Measurements from ENCODE around the gene TSGA10IP. TPM values are rescaled to one million over a fixed set of nuclear protein-coding genes. Genes with fewer than 3 reads are reported as not detected.

TSGA10IP gene
- total RNA-seq, 1 experiment from 2014 or later = 3.4 TPM

DNA sequence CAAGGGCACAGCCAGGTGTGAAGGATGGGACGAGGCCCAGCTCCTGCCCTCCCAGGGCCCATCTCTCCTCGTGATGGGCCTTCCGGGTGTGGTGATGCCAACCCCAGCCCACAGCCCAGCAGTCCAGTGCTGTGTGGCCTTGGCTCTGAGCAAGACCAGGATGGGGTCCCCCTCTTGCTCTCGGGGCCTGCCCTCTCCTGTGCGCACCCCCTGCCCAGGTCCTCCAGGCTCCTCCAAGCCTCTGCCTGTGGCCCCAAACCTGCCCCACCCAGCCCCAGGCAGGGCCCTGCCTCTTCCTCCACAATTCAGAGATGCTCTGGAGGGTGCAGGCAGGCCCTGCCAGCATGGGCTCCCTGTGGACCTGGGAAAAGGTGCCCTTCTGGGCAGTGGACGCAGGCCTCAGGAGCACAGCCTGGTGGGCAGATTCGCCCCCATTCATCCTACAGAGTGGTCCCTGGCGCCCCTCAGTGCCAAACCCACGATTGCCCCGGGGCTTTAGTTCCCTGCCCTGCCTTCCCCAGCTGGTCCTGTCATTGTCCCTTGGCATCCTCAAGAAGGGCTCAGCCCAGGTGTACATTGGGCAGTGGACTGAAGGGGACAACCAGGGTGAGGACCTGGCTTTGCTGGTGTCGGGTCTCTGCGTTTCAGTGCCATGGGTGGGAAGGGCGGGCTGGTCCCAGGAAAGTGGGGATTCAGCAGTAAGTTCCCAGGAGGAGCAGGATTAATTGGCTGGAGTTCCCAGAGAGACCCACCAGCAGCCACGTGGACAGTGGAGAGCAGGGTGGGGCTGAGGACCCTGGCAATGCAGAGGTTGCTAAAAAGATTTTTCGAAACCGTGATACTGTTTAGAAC, 36.9 kb downstream of the TSGA10IP start:
- ChIA-PET POLR2A (no interaction called here), CTCF (interaction anchor here (0.8 to 1.4 kb wide), 4 partner anchors 38 to 202 kb away, joined by 3 to 7 read pairs (median 5); no protein-coding TSS in a partner anchor)

More for the DNA sequence above, 36.9 kb downstream of the TSGA10IP start:
- TF ChIP-seq CREM (CRISPR knock-in tag; IDR thresholded peaks at IDR 0.05) = no peak
- TF ChIP-seq RORB (CRISPR knock-in tag; IDR thresholded peaks at IDR 0.05) = no peak
- TF ChIP-seq ZBTB21 (CRISPR knock-in tag; IDR thresholded peaks at IDR 0.05; ENCODE audit: borderline replicate concordance) = no peak
- TF ChIP-seq, protein P1, sequence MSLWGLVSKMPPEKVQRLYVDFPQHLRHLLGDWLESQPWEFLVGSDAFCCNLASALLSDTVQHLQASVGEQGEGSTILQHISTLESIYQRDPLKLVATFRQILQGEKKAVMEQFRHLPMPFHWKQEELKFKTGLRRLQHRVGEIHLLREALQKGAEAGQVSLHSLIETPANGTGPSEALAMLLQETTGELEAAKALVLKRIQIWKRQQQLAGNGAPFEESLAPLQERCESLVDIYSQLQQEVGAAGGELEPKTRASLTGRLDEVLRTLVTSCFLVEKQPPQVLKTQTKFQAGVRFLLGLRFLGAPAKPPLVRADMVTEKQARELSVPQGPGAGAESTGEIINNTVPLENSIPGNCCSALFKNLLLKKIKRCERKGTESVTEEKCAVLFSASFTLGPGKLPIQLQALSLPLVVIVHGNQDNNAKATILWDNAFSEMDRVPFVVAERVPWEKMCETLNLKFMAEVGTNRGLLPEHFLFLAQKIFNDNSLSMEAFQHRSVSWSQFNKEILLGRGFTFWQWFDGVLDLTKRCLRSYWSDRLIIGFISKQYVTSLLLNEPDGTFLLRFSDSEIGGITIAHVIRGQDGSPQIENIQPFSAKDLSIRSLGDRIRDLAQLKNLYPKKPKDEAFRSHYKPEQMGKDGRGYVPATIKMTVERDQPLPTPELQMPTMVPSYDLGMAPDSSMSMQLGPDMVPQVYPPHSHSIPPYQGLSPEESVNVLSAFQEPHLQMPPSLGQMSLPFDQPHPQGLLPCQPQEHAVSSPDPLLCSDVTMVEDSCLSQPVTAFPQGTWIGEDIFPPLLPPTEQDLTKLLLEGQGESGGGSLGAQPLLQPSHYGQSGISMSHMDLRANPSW (CRISPR knock-in tag; conservative IDR thresholded peaks at IDR 0.05; ENCODE audit: low read depth) = no peak
- TF ChIP-seq, protein P2, sequence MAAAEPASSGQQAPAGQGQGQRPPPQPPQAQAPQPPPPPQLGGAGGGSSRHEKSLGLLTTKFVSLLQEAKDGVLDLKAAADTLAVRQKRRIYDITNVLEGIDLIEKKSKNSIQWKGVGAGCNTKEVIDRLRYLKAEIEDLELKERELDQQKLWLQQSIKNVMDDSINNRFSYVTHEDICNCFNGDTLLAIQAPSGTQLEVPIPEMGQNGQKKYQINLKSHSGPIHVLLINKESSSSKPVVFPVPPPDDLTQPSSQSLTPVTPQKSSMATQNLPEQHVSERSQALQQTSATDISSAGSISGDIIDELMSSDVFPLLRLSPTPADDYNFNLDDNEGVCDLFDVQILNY (CRISPR knock-in tag; IDR thresholded peaks at IDR 0.05) = no peak
- TF ChIP-seq EMX1 (CRISPR knock-in tag; IDR thresholded peaks at IDR 0.05) = no peak
- no peak for TF ChIP-seq SMAD4 (CRISPR knock-in tag; IDR thresholded peaks at IDR 0.05)
- no peak for TF ChIP-seq ZNF416 (CRISPR knock-in tag; IDR thresholded peaks at IDR 0.05)
- TF ChIP-seq, protein P3, sequence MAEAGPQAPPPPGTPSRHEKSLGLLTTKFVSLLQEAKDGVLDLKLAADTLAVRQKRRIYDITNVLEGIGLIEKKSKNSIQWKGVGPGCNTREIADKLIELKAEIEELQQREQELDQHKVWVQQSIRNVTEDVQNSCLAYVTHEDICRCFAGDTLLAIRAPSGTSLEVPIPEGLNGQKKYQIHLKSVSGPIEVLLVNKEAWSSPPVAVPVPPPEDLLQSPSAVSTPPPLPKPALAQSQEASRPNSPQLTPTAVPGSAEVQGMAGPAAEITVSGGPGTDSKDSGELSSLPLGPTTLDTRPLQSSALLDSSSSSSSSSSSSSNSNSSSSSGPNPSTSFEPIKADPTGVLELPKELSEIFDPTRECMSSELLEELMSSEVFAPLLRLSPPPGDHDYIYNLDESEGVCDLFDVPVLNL (CRISPR knock-in tag; IDR thresholded peaks at IDR 0.05; ENCODE audit: borderline replicate concordance, low read depth) = no peak
- TF ChIP-seq GTF2I (CRISPR knock-in tag; conservative IDR thresholded peaks at IDR 0.05) = no peak
- TF ChIP-seq, protein P4, sequence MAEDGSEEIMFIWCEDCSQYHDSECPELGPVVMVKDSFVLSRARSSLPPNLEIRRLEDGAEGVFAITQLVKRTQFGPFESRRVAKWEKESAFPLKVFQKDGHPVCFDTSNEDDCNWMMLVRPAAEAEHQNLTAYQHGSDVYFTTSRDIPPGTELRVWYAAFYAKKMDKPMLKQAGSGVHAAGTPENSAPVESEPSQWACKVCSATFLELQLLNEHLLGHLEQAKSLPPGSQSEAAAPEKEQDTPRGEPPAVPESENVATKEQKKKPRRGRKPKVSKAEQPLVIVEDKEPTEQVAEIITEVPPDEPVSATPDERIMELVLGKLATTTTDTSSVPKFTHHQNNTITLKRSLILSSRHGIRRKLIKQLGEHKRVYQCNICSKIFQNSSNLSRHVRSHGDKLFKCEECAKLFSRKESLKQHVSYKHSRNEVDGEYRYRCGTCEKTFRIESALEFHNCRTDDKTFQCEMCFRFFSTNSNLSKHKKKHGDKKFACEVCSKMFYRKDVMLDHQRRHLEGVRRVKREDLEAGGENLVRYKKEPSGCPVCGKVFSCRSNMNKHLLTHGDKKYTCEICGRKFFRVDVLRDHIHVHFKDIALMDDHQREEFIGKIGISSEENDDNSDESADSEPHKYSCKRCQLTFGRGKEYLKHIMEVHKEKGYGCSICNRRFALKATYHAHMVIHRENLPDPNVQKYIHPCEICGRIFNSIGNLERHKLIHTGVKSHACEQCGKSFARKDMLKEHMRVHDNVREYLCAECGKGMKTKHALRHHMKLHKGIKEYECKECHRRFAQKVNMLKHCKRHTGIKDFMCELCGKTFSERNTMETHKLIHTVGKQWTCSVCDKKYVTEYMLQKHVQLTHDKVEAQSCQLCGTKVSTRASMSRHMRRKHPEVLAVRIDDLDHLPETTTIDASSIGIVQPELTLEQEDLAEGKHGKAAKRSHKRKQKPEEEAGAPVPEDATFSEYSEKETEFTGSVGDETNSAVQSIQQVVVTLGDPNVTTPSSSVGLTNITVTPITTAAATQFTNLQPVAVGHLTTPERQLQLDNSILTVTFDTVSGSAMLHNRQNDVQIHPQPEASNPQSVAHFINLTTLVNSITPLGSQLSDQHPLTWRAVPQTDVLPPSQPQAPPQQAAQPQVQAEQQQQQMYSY (CRISPR knock-in tag; IDR thresholded peaks at IDR 0.05) = no peak
- no peak for TF ChIP-seq NR3C1 (CRISPR knock-in tag; conservative IDR thresholded peaks at IDR 0.05; ENCODE audit: low read depth)
- TF ChIP-seq, protein P5, sequence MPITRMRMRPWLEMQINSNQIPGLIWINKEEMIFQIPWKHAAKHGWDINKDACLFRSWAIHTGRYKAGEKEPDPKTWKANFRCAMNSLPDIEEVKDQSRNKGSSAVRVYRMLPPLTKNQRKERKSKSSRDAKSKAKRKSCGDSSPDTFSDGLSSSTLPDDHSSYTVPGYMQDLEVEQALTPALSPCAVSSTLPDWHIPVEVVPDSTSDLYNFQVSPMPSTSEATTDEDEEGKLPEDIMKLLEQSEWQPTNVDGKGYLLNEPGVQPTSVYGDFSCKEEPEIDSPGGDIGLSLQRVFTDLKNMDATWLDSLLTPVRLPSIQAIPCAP (CRISPR knock-in tag; IDR thresholded peaks at IDR 0.05) = no peak
- TF ChIP-seq PRRX2 (CRISPR knock-in tag; IDR thresholded peaks at IDR 0.05) = no peak
- TF ChIP-seq ZNF281 (CRISPR knock-in tag; IDR thresholded peaks at IDR 0.05) = no peak
- no peak for TF ChIP-seq FOXJ3 (CRISPR knock-in tag; IDR thresholded peaks at IDR 0.05; ENCODE audit: borderline replicate concordance)
- no peak for TF ChIP-seq FOXK1 (CRISPR knock-in tag; IDR thresholded peaks at IDR 0.05)
- no peak for TF ChIP-seq NR2C2 (CRISPR knock-in tag; IDR thresholded peaks at IDR 0.05)
- no peak for TF ChIP-seq PREB (CRISPR knock-in tag; IDR thresholded peaks at IDR 0.05; ENCODE audit: borderline replicate concordance)
- no peak for TF ChIP-seq FOXP1 (CRISPR knock-in tag; IDR thresholded peaks at IDR 0.05; ENCODE audit: borderline replicate concordance)
- Mint-ChIP-seq H3K4me3 (no peak overlapping the region), H3K27ac (no peak overlapping the region), H3K36me3 (peaks cover 11% of the 10 kb centered on the region), H3K9me3 (no peaks in the 10 kb centered on the region), H3K4me1 (no peaks in the 10 kb centered on the region), H3K27me3 (ENCODE audit: low read depth) (no peaks in the 10 kb centered on the region)
- ATAC-seq (no peak; the same call in 1 of the 2 replicates), DNase-seq (ENCODE audit: low spot score) (no peak)
